GM21526 (cell line): ENCODE data around the gene NCR3LG1.
"Not testable (repeated sequence)": the region's sequence is repeated elsewhere in the genome, so short reads cannot be mapped to it uniquely, and the experiment has no call there.

ENCODE experiments used
- ATAC-seq: cut with Tn5 transposase; IDR thresholded peaks from one replicate; pipeline ENCODE4 v1.9.1; 2021; ENCODE audit warnings: moderate library complexity; ENCODE audit not compliant: unreplicated experiment, low FRiP score

Gene NCR3LG1

GRCh38 chr11:17408026-17408425, 56.4 kb downstream of the NCR3LG1 start:
- no peak for ATAC-seq

- no peak for ATAC-seq
Observed at GRCh38 chr11:17408641-17409040, 57.0 kb downstream of the NCR3LG1 start.

GRCh38 chr11:17410606-17411379, 59.2 kb downstream of the NCR3LG1 start:
- ATAC-seq = no peak

GRCh38 chr11:17411418-17411817, 59.8 kb downstream of the NCR3LG1 start:
- ATAC-seq = no peak

GRCh38 chr11:17412488-17413180, 61.0 kb downstream of the NCR3LG1 start:
- no peak for ATAC-seq

GRCh38 chr11:17413414-17414316, 62.1 kb downstream of the NCR3LG1 start:
- no peak for ATAC-seq

- ATAC-seq = no peak
Observed at GRCh38 chr11:17414317-17414737, 62.7 kb downstream of the NCR3LG1 start.

GRCh38 chr11:17414992-17415391, 63.4 kb downstream of the NCR3LG1 start:
- ATAC-seq = no peak

GRCh38 chr11:17415523-17416104, 64.0 kb downstream of the NCR3LG1 start:
- no peak for ATAC-seq

GRCh38 chr11:17416492-17416891, 64.9 kb downstream of the NCR3LG1 start:
- ATAC-seq = no peak

- no peak for ATAC-seq
Observed at GRCh38 chr11:17418444-17419081, 67.0 kb downstream of the NCR3LG1 start.

GRCh38 chr11:17421781-17422180, 70.2 kb downstream of the NCR3LG1 start:
- ATAC-seq = no peak

GRCh38 chr11:17423533-17424310, 72.1 kb downstream of the NCR3LG1 start:
- no peak for ATAC-seq

- not testable (repeated sequence) for ATAC-seq
Observed at GRCh38 chr11:17426233-17426632, 74.6 kb downstream of the NCR3LG1 start.
